HepG2 (cell line): ENCODE data around the gene ALDH9A1. TPM values are rescaled to one million over a fixed set of nuclear protein-coding genes. Genes with fewer than 3 reads are reported as not detected.

Experiments used
- CEBPB ChIP-seq: IDR thresholded peaks from 2 replicates; pipeline ENCODE4 v1.6.1; 2011; ENCODE audit warnings: low read depth, low read length, improper control_type of control experiment, borderline replicate concordance
- DZIP1 ChIP-seq: sonication (generic); formaldehyde crosslinking; IDR thresholded peaks from 2 replicates; pipeline ENCODE4 v1.5.0; 2020; ENCODE audit warnings: mild to moderate bottlenecking, missing genetic modification reagents
- GATAD2A ChIP-seq: IDR thresholded peaks from 2 replicates; pipeline ENCODE4 v1.6.1; 2016
- HES4 ChIP-seq: sonication (generic); formaldehyde crosslinking; IDR thresholded peaks from 2 replicates; pipeline ENCODE4 v1.9.0; 2021; ENCODE audit warnings: mild to moderate bottlenecking, missing genetic modification reagents, borderline replicate concordance
- IKZF4 ChIP-seq: sonication (generic); formaldehyde crosslinking; IDR thresholded peaks from 2 replicates; pipeline ENCODE4 v1.5.1; 2020; ENCODE audit warnings: borderline replicate concordance, mild to moderate bottlenecking, low read depth, missing genetic modification reagents; ENCODE audit errors: not compliant biosample characterization
- KDM6A ChIP-seq: IDR thresholded peaks from 2 replicates; pipeline ENCODE4 v1.6.1; 2016; ENCODE audit warnings: low read depth
- MEF2D ChIP-seq: sonication (generic); formaldehyde crosslinking; IDR thresholded peaks from 2 replicates; pipeline ENCODE4 v1.5.1; 2020; ENCODE audit warnings: mild to moderate bottlenecking, missing genetic modification reagents
- MEIS2 ChIP-seq: sonication (generic); formaldehyde crosslinking; IDR thresholded peaks from 2 replicates; pipeline ENCODE4 v1.9.0; 2021; ENCODE audit warnings: mild to moderate bottlenecking, missing genetic modification reagents
- MIER2 ChIP-seq: IDR thresholded peaks from 2 replicates; pipeline ENCODE4 v1.6.1; 2016; ENCODE audit warnings: missing biosample characterization, missing genetic modification reagents
- NR3C1 ChIP-seq: sonication (generic); formaldehyde crosslinking; IDR thresholded peaks from 2 replicates; pipeline ENCODE4 v1.4.0; 2020; ENCODE audit warnings: missing genetic modification reagents
- PITX1 ChIP-seq: sonication (generic); formaldehyde crosslinking; IDR thresholded peaks from 2 replicates; pipeline ENCODE4 v1.5.1; 2020; ENCODE audit warnings: mild to moderate bottlenecking, missing genetic modification reagents
- PRPF4 ChIP-seq: fragments of 200-400 bp; formaldehyde crosslinking; IDR thresholded peaks from 2 replicates; pipeline ENCODE4 v1.6.1; 2016; ENCODE audit warnings: low read length, low read depth; ENCODE audit not compliant: poor library complexity, severe bottlenecking
- RARA ChIP-seq: IDR thresholded peaks from 2 replicates; pipeline ENCODE4 v1.6.1; 2016; ENCODE audit warnings: missing genetic modification reagents, missing compliant biosample characterization
- SIX4 ChIP-seq: sonication (generic); formaldehyde crosslinking; IDR thresholded peaks from 2 replicates; pipeline ENCODE4 v1.4.0; 2020; ENCODE audit warnings: missing genetic modification reagents
- SYNCRIP ChIP-seq: fragments of 200-400 bp; formaldehyde crosslinking; IDR thresholded peaks from 2 replicates; pipeline ENCODE4 v1.6.1; 2018; ENCODE audit warnings: mild to moderate bottlenecking, low read depth, low read length; ENCODE audit not compliant: insufficient read depth
- ZNF354B ChIP-seq: sonication (generic); formaldehyde crosslinking; IDR thresholded peaks from 2 replicates; pipeline ENCODE4 v1.8.0; 2022; ENCODE audit warnings: mild to moderate bottlenecking, missing genetic modification reagents
- ZNF543 ChIP-seq: sonication (generic); formaldehyde crosslinking; IDR thresholded peaks from 2 replicates; pipeline ENCODE4 v1.4.0; 2020; ENCODE audit warnings: mild to moderate bottlenecking, missing genetic modification reagents
- ZNF609 ChIP-seq: sonication (generic); formaldehyde crosslinking; IDR thresholded peaks from 2 replicates; pipeline ENCODE4 v1.4.0; 2020; ENCODE audit warnings: mild to moderate bottlenecking, missing genetic modification reagents, borderline replicate concordance
- ZNF674 ChIP-seq: sonication (generic); formaldehyde crosslinking; IDR thresholded peaks from 2 replicates; pipeline ENCODE4 v1.5.0; 2020; ENCODE audit warnings: low read depth, mild to moderate bottlenecking, missing genetic modification reagents
- ZNF792 ChIP-seq: IDR thresholded peaks from 2 replicates; pipeline ENCODE4 v1.6.1; 2016
- ZUFSP ChIP-seq: sonication (generic); formaldehyde crosslinking; IDR thresholded peaks from 2 replicates; pipeline ENCODE4 v1.9.0; 2021; ENCODE audit warnings: missing genetic modification reagents, mild to moderate bottlenecking, borderline replicate concordance
- polyA plus RNA-seq, 8 experiments: library from polyadenylated mRNA; depleted of rRNA in 3 of 8; stranded (reverse) in 7 of 8; unstranded in 1 of 8; fragments of >200 nt; fragmentation: Illumina TruSeq in 4 of 8; extraction: Trizol in 4 of 8; gene quantifications; 2 replicates each; pipeline versions ENCODE4 v1.2.1 to v1.2.3, GENCODE V29; 2011 to 2016; ENCODE audit warnings: low read depth in 4 of 8, missing spikeins in 1 of 8, mixed read lengths in 1 of 8; ENCODE audit not compliant: insufficient read depth in 1 of 8
- total RNA-seq, 5 experiments: library from RNA; depleted of rRNA; stranded (reverse); fragments of >200 nt; fragmentation: Illumina TruSeq; extraction: Trizol; gene quantifications; 2 replicates each; pipeline ENCODE4 v1.2.3, GENCODE V29; 2016; ENCODE audit warnings: low read depth in 1 of 5

Gene ALDH9A1
- total and polyA plus RNA-seq, 2 of the 13 experiments (the other 11 are each of a cell fraction or from before 2014, with no cell fraction given): 27.5 to 38.5 TPM

- TF ChIP-seq DZIP1 (peak; percentile 51; the same call in 1 of the 2 replicates), RARA (CRISPR knock-in tag) (0 out of 2 replicates have a peak, but pooled peaks have one; percentile 13), MEIS2 (CRISPR knock-in tag) (peak; percentile 58; the same call in 1 of the 2 replicates), PRPF4 (no peak), ZUFSP (CRISPR knock-in tag) (no peak), GATAD2A (CRISPR knock-in tag) (peak; percentile 36; the same call in 1 of the 2 replicates), ZNF609 (CRISPR knock-in tag) (no peak), ZNF674 (CRISPR knock-in tag) (no peak), PITX1 (CRISPR knock-in tag) (peak; percentile 44; the same call in 1 of the 2 replicates), ZNF792 (peak; percentile 68; the same call in 1 of the 2 replicates), CEBPB (peak; percentile 31; the same call in 1 of the 2 replicates), HES4 (peak; percentile 53; the same call in 1 of the 2 replicates), KDM6A (CRISPR knock-in tag) (no peak), MIER2 (peak; percentile 72; the same call in 1 of the 2 replicates), SIX4 (0 out of 2 replicates have a peak, but pooled peaks have one; percentile 10), NR3C1 (CRISPR knock-in tag) (no peak), ZNF354B (CRISPR knock-in tag) (no peak), SYNCRIP (no peak), ZNF543 (CRISPR knock-in tag) (peak; percentile 70), IKZF4 (CRISPR knock-in tag) (no peak), MEF2D (CRISPR knock-in tag) (peak; percentile 47; the same call in 1 of the 2 replicates)
Observed at GRCh38 chr1:165630629-165631341, 67.6 kb downstream of the ALDH9A1 start, which contains the start of gene MGST3 (continued).
